ENCODE measurements around the gene RPL21. TPM values are rescaled to one million over a fixed set of nuclear protein-coding genes. Genes with fewer than 3 reads are reported as not detected.

RPL21 gene
- total RNA-seq, 2 donors from 2014 or later: 500 to 811 TPM

DNA sequence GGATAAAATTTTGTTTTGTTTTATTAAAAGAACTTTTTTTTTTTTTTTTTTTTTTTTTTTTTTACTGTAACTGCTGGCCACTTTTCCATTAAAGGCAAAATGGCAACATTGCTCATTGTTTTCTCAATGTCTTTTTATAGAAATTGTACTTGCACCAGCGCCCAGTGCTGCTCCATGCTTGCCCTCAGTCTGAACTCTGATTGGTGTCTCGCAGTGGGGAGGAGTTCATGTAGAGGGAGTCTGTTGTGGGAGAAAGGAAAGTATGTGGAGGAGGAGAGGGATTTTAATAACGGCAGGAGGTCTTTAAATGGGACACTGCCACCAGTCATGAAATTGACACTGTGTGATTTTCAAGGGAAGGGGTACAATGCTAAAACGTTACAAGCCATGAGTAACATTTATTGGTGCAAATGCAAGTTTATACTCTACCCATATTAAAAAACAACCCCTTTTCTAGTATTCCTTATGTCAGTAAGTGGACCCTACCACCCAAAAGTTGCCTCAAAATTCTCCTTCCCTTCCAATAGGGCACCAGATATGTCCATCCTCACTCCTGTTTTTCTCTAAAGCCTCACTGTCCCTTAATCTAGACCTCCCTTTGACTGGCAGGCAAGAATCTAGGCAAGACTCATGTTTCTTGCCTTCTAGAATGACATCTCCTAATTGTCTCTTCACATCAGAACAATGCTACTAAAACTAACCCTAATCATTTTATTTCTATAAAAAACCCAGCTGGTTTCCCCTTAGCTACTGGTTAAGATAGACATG, 22.5 kb downstream of the RPL21 start:
- 84 to 89% methylated on average over 4 of the region's 4 CpGs for WGBS, 2 donors
- Histone ChIP-seq H3K36me3 (replicated peaks in 1 of 2; ENCODE audit: insufficient read depth in 1 of 2, low read depth in 2 of 2) (no peaks in the 10 kb centered on the region), H3K4me3 (no peak overlapping the region), H3K27me3 (no peaks in the 10 kb centered on the region), H3K27ac (no peak overlapping the region), H3K9me3 (no peaks in the 10 kb centered on the region), H3K4me1 (peaks cover 24% of the 10 kb centered on the region)
- no peak for DNase-seq
- intact Hi-C loops (cut with DNase I): loop anchor here (10.0 kb wide), 1 partner anchor 329 kb away; no protein-coding TSS in a partner anchor
- no peak for ATAC-seq
- TF ChIP-seq, protein P1, sequence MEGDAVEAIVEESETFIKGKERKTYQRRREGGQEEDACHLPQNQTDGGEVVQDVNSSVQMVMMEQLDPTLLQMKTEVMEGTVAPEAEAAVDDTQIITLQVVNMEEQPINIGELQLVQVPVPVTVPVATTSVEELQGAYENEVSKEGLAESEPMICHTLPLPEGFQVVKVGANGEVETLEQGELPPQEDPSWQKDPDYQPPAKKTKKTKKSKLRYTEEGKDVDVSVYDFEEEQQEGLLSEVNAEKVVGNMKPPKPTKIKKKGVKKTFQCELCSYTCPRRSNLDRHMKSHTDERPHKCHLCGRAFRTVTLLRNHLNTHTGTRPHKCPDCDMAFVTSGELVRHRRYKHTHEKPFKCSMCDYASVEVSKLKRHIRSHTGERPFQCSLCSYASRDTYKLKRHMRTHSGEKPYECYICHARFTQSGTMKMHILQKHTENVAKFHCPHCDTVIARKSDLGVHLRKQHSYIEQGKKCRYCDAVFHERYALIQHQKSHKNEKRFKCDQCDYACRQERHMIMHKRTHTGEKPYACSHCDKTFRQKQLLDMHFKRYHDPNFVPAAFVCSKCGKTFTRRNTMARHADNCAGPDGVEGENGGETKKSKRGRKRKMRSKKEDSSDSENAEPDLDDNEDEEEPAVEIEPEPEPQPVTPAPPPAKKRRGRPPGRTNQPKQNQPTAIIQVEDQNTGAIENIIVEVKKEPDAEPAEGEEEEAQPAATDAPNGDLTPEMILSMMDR (IDR thresholded peaks at IDR 0.05): no peak
- TF ChIP-seq POLR2A (IDR thresholded peaks at IDR 0.05): no peak

- no peak overlapping the region for H3K4me3 ChIP-seq
- no peak for ATAC-seq
- peaks cover 24% of the 10 kb centered on the region for H3K4me1 ChIP-seq
- H3K9me3 ChIP-seq: no peaks in the 10 kb centered on the region
- H3K36me3 ChIP-seq (replicated peaks in 1 of 2; ENCODE audit: insufficient read depth in 1 of 2, low read depth in 2 of 2): no peaks in the 10 kb centered on the region
- 50 to 62% methylated on average over 1 of the region's 1 CpG for WGBS, 2 donors
- no peak for TF ChIP-seq POLR2A (IDR thresholded peaks at IDR 0.05)
- TF ChIP-seq, protein P1 (IDR thresholded peaks at IDR 0.05): no peak
- no peak overlapping the region for H3K27ac ChIP-seq
- H3K27me3 ChIP-seq: no peaks in the 10 kb centered on the region
- DNase-seq: no peak
- intact Hi-C loops (cut with DNase I): loop anchor here (10.0 kb wide), 1 partner anchor 330 kb away; no protein-coding TSS in a partner anchor
These were observed 23.3 kb downstream of the RPL21 start for GRCh38 chr13:27274631-27275030.

GRCh38 chr13:27276188-27276587, 24.8 kb downstream of the RPL21 start:
- no peak overlapping the region for H3K27ac ChIP-seq
- ATAC-seq: no peak

GRCh38 chr13:27279506-27279905, 28.1 kb downstream of the RPL21 start:
- ATAC-seq: no peak
- no peak overlapping the region for H3K4me3 ChIP-seq
- no peak overlapping the region for H3K27ac ChIP-seq
- H3K27me3 ChIP-seq: no peaks in the 10 kb centered on the region
- DNase-seq: no peak
- intact Hi-C loops (cut with DNase I): loop anchor here (10.0 kb wide), 1 partner anchor 335 kb away; no protein-coding TSS in a partner anchor
- no peaks in the 10 kb centered on the region for H3K9me3 ChIP-seq
- H3K36me3 ChIP-seq (replicated peaks in 1 of 2; ENCODE audit: insufficient read depth in 1 of 2, low read depth in 2 of 2): no peaks in the 10 kb centered on the region
- TF ChIP-seq, protein P1 (IDR thresholded peaks at IDR 0.05): no peak
- no peak for TF ChIP-seq POLR2A (IDR thresholded peaks at IDR 0.05)
- WGBS, 2 donors: 84 to 89% methylated on average over 7 of the region's 7 CpGs
- no peaks in the 10 kb centered on the region for H3K4me1 ChIP-seq

More at GRCh38 chr13:27276188-27276587, 24.8 kb downstream of the RPL21 start:
- Histone ChIP-seq H3K27me3 (no peaks in the 10 kb centered on the region), H3K9me3 (no peaks in the 10 kb centered on the region), H3K4me3 (no peak overlapping the region), H3K36me3 (replicated peaks in 1 of 2; ENCODE audit: insufficient read depth in 1 of 2, low read depth in 2 of 2) (no peaks in the 10 kb centered on the region), H3K4me1 (peaks cover 19% of the 10 kb centered on the region)
- intact Hi-C loops (cut with DNase I): loop anchor here (10.0 kb wide), 1 partner anchor 331 kb away; no protein-coding TSS in a partner anchor
- DNase-seq: no peak
- 58 to 65% methylated on average over 7 of the region's 7 CpGs for WGBS, 2 donors
- TF ChIP-seq POLR2A (IDR thresholded peaks at IDR 0.05): no peak
- TF ChIP-seq, protein P1 (IDR thresholded peaks at IDR 0.05): no peak

Data from body of pancreas (tissue), 4 donors.